ENCODE results near the gene TWNK.

DNA sequence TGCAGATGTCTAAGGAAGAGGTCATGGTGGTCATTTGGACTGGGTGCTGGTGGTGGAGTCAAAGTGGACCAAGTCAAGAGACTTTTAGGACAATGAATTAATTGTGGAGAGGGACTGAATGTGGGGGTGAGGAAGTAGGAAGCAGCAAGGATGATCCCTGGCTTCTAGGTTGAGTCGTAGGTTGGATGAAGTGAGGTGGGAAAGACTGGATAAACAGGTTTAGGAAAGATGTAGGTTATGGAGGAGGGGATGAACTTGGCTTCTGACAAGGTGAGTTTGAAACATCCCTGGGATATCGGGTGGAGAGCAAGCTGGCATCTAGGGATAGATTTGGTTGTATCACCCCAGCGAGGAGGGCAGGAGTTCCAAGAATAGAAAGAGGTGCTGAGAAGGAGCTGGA lies 10.4 kb upstream of the TWNK start:
- TF ChIP-seq, protein P1, sequence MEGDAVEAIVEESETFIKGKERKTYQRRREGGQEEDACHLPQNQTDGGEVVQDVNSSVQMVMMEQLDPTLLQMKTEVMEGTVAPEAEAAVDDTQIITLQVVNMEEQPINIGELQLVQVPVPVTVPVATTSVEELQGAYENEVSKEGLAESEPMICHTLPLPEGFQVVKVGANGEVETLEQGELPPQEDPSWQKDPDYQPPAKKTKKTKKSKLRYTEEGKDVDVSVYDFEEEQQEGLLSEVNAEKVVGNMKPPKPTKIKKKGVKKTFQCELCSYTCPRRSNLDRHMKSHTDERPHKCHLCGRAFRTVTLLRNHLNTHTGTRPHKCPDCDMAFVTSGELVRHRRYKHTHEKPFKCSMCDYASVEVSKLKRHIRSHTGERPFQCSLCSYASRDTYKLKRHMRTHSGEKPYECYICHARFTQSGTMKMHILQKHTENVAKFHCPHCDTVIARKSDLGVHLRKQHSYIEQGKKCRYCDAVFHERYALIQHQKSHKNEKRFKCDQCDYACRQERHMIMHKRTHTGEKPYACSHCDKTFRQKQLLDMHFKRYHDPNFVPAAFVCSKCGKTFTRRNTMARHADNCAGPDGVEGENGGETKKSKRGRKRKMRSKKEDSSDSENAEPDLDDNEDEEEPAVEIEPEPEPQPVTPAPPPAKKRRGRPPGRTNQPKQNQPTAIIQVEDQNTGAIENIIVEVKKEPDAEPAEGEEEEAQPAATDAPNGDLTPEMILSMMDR (tag by site-specific recombination; IDR thresholded peaks at IDR 0.05): no peak
- no peak for TF ChIP-seq ZBTB8A (tag by site-specific recombination; IDR thresholded peaks at IDR 0.05)
- TF ChIP-seq ZNF549 (tag by site-specific recombination; IDR thresholded peaks at IDR 0.05): no peak
- TF ChIP-seq, protein P2, sequence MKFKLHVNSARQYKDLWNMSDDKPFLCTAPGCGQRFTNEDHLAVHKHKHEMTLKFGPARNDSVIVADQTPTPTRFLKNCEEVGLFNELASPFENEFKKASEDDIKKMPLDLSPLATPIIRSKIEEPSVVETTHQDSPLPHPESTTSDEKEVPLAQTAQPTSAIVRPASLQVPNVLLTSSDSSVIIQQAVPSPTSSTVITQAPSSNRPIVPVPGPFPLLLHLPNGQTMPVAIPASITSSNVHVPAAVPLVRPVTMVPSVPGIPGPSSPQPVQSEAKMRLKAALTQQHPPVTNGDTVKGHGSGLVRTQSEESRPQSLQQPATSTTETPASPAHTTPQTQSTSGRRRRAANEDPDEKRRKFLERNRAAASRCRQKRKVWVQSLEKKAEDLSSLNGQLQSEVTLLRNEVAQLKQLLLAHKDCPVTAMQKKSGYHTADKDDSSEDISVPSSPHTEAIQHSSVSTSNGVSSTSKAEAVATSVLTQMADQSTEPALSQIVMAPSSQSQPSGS (tag by site-specific recombination; IDR thresholded peaks at IDR 0.05; ENCODE audit: low read depth): no peak
- TF ChIP-seq, protein P3, sequence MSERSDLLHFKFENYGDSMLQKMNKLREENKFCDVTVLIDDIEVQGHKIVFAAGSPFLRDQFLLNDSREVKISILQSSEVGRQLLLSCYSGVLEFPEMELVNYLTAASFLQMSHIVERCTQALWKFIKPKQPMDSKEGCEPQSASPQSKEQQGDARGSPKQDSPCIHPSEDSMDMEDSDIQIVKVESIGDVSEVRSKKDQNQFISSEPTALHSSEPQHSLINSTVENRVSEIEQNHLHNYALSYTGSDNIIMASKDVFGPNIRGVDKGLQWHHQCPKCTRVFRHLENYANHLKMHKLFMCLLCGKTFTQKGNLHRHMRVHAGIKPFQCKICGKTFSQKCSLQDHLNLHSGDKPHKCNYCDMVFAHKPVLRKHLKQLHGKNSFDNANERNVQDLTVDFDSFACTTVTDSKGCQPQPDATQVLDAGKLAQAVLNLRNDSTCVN (tag by site-specific recombination; optimal IDR thresholded peaks at IDR 0.05): no peak
- no peak for TF ChIP-seq ZNF292 (tag by site-specific recombination; IDR thresholded peaks at IDR 0.05; ENCODE audit: borderline replicate concordance, low read depth)
- no peak for TF ChIP-seq ZNF624 (tag by site-specific recombination; IDR thresholded peaks at IDR 0.05)
- TF ChIP-seq ZNF138 (tag by site-specific recombination; IDR thresholded peaks at IDR 0.05; ENCODE audit: borderline replicate concordance): no peak
- TF ChIP-seq ZNF768 (tag by site-specific recombination; IDR thresholded peaks at IDR 0.05): no peak
- no peak for TF ChIP-seq ZNF114 (tag by site-specific recombination; IDR thresholded peaks at IDR 0.05)
- no peak for TF ChIP-seq SP7 (tag by site-specific recombination; IDR thresholded peaks at IDR 0.05)
- TF ChIP-seq ZNF112 (tag by site-specific recombination; IDR thresholded peaks at IDR 0.05): no peak
- TF ChIP-seq YY1 (tag by site-specific recombination; IDR thresholded peaks at IDR 0.05): no peak
